DMS79 treated with DMSO at 0.1 percent for 48 hours (cell line): Measurements from ENCODE around the gene LMCD1.
A peak's percentile ranks its signal among the peaks of the same experiment; 100 is the strongest.

ENCODE experiments used
- DNase-seq: peaks from one replicate; lab custom pipeline; 2025; lab: John Stamatoyannopoulos, UW

The LMCD1 gene

GRCh38 chr3:8484409-8485140 is 17.0 kb upstream of the LMCD1 start:
- DNase-seq: no peak

GRCh38 chr3:8485141-8485870 is 16.3 kb upstream of the LMCD1 start:
- DNase-seq: no peak

GRCh38 chr3:8485943-8486342 is 15.7 kb upstream of the LMCD1 start:
- DNase-seq: no peak

GRCh38 chr3:8486434-8486833 is 15.2 kb upstream of the LMCD1 start:
- DNase-seq: no peak

- no peak for DNase-seq
These were observed 14.7 kb upstream of the LMCD1 start for GRCh38 chr3:8486936-8487335.

- no peak for DNase-seq
These were observed 13.2 kb upstream of the LMCD1 start for GRCh38 chr3:8488411-8488810.

GRCh38 chr3:8488877-8489276 is 12.7 kb upstream of the LMCD1 start:
- DNase-seq: no peak

- DNase-seq: no peak
These were observed 12.3 kb upstream of the LMCD1 start for GRCh38 chr3:8489278-8489792.

- DNase-seq: no peak
These were observed 11.5 kb upstream of the LMCD1 start for GRCh38 chr3:8490079-8490552.

GRCh38 chr3:8491271-8492144 is 10.1 kb upstream of the LMCD1 start:
- no peak for DNase-seq

- no peak for DNase-seq
These were observed 8.7 kb upstream of the LMCD1 start for GRCh38 chr3:8492744-8493511.

GRCh38 chr3:8493744-8494143 is 7.9 kb upstream of the LMCD1 start:
- no peak for DNase-seq

- DNase-seq: no peak
These were observed 7.3 kb upstream of the LMCD1 start for GRCh38 chr3:8494327-8494726.

- no peak for DNase-seq
These were observed 4.0 kb upstream of the LMCD1 start for GRCh38 chr3:8497582-8497981.

- DNase-seq: peak; percentile 32
These were observed 2.4 kb upstream of the LMCD1 start for GRCh38 chr3:8499181-8499611.

GRCh38 chr3:8500319-8500988 is 1.2 kb upstream of the LMCD1 start:
- DNase-seq: no peak

- no peak for DNase-seq
These were observed 643 bp upstream of the LMCD1 start for GRCh38 chr3:8500989-8501370.

- DNase-seq: no peak
These were observed 1.8 kb downstream of the LMCD1 start for GRCh38 chr3:8503461-8503860.

GRCh38 chr3:8503871-8504610 is 2.4 kb downstream of the LMCD1 start:
- no peak for DNase-seq

- DNase-seq: no peak
These were observed 3.0 kb downstream of the LMCD1 start for GRCh38 chr3:8504611-8504973.
